H9 (cell line): ENCODE data around the gene DTHD1. TPM values are rescaled to one million over a fixed set of nuclear protein-coding genes. Genes with fewer than 3 reads are reported as not detected.

Experiments used
- DNase-seq: peaks from one replicate; pipeline ENCODE4 v3.0.0-alpha.2; 2017
- H2AFZ ChIP-seq: one replicate; pipeline ENCODE4 v1.6.1; 2013; ENCODE audit warnings: mild to moderate bottlenecking, low read length, control low read depth, moderate library complexity
- H2AK5ac ChIP-seq: 2 replicates; pipeline ENCODE4 v1.6.1; 2013; ENCODE audit warnings: low read length, control low read depth, mixed read lengths; ENCODE audit not compliant: insufficient read length
- H2BK120ac ChIP-seq: one replicate; pipeline ENCODE4 v1.6.1; 2013; ENCODE audit warnings: low read depth, mild to moderate bottlenecking, low read length, control low read depth, inconsistent platforms; ENCODE audit not compliant: poor library complexity, severe bottlenecking
- H2BK12ac ChIP-seq: 2 replicates; pipeline ENCODE4 v1.6.1; 2013; ENCODE audit warnings: low read length, control low read depth, mixed read lengths, low read depth; ENCODE audit not compliant: insufficient read length
- H2BK15ac ChIP-seq: 2 replicates; pipeline ENCODE4 v1.6.1; 2013; ENCODE audit warnings: low read depth, low read length, control low read depth
- H2BK20ac ChIP-seq: one replicate; pipeline ENCODE4 v1.6.1; 2013; ENCODE audit warnings: low read depth, mild to moderate bottlenecking, low read length, control low read depth, inconsistent platforms; ENCODE audit not compliant: poor library complexity, severe bottlenecking
- H2BK5ac ChIP-seq: 2 replicates; pipeline ENCODE4 v1.6.1; 2013; ENCODE audit warnings: low read length, control low read depth, mixed read lengths; ENCODE audit not compliant: insufficient read length
- H3K14ac ChIP-seq: 2 replicates; pipeline ENCODE4 v1.6.1; 2013; ENCODE audit warnings: low read length, control low read depth; ENCODE audit not compliant: insufficient read depth
- H3K18ac ChIP-seq: 2 replicates; pipeline ENCODE4 v1.6.1; 2013; ENCODE audit warnings: low read depth, mild to moderate bottlenecking, mixed read lengths, low read length, control low read depth; ENCODE audit not compliant: insufficient read length
- H3K23ac ChIP-seq: 2 replicates; pipeline ENCODE4 v1.6.1; 2013; ENCODE audit warnings: low read length, control low read depth, mixed read lengths, low read depth; ENCODE audit not compliant: insufficient read length
- H3K23me2 ChIP-seq: 2 replicates; pipeline ENCODE4 v1.6.1; 2013; ENCODE audit warnings: low read depth, mild to moderate bottlenecking, mixed read lengths, low read length, control low read depth; ENCODE audit not compliant: insufficient read length, poor library complexity, severe bottlenecking
- H3K27ac ChIP-seq: 2 replicates; pipeline ENCODE4 v1.5.1; 2013; ENCODE audit warnings: low read length, control low read depth, mixed read lengths, low read depth; ENCODE audit not compliant: insufficient read length
- H3K27me3 ChIP-seq: 2 replicates; pipeline ENCODE4 v1.6.1; 2013; ENCODE audit warnings: low read length, control low read depth, inconsistent platforms; ENCODE audit not compliant: insufficient read depth
- H3K4ac ChIP-seq: 2 replicates; pipeline ENCODE4 v1.6.1; 2013; ENCODE audit warnings: low read depth, mild to moderate bottlenecking, control low read depth, inconsistent platforms, low read length, moderate library complexity
- H3K4me1 ChIP-seq: 2 replicates; pipeline ENCODE4 v1.6.1; 2013; ENCODE audit warnings: low read length, control low read depth, inconsistent platforms; ENCODE audit not compliant: insufficient read depth
- H3K4me2 ChIP-seq: 2 replicates; pipeline ENCODE4 v1.6.1; 2013; ENCODE audit warnings: low read length, control low read depth, mixed read lengths; ENCODE audit not compliant: insufficient read length, insufficient read depth
- H3K56ac ChIP-seq: 2 replicates; pipeline ENCODE4 v1.6.1; 2013; ENCODE audit warnings: low read depth, mild to moderate bottlenecking, mixed read lengths, low read length, control low read depth; ENCODE audit not compliant: insufficient read length
- H3K79me1 ChIP-seq: 2 replicates; pipeline ENCODE4 v1.6.1; 2013; ENCODE audit warnings: low read depth, mild to moderate bottlenecking, moderate library complexity, low read length, control low read depth, inconsistent platforms; ENCODE audit not compliant: insufficient read depth, poor library complexity, severe bottlenecking
- H3K79me2 ChIP-seq: 2 replicates; pipeline ENCODE4 v1.6.1; 2013; ENCODE audit warnings: low read length, control low read depth, inconsistent platforms; ENCODE audit not compliant: insufficient read depth
- H3K9ac ChIP-seq: 2 replicates; pipeline ENCODE4 v1.6.1; 2013; ENCODE audit warnings: low read length, control low read depth, mixed read lengths; ENCODE audit not compliant: insufficient read length; ENCODE audit errors: extremely low read depth
- H3K9me3 ChIP-seq: one replicate; pipeline ENCODE4 v1.6.1; 2013; ENCODE audit warnings: low read depth, low read length, inconsistent platforms; ENCODE audit not compliant: control insufficient read depth
- H3T11ph ChIP-seq: one replicate; pipeline ENCODE4 v1.6.1; 2013; ENCODE audit warnings: mild to moderate bottlenecking, low read length, control low read depth, inconsistent platforms
- H4K20me1 ChIP-seq: one replicate; pipeline ENCODE4 v1.6.1; 2013; ENCODE audit not compliant: control insufficient read depth, insufficient read length, insufficient read depth
- H4K5ac ChIP-seq: 2 replicates; pipeline ENCODE4 v1.6.1; 2013; ENCODE audit warnings: low read depth, mild to moderate bottlenecking, mixed read lengths, low read length, control low read depth; ENCODE audit not compliant: insufficient read length
- H4K8ac ChIP-seq: replicated peaks from 2 replicates; pipeline ENCODE4 v1.6.1; 2013; ENCODE audit warnings: low read length, control low read depth, mixed read lengths, low read depth; ENCODE audit not compliant: insufficient read length
- H4K91ac ChIP-seq: 2 replicates; pipeline ENCODE4 v1.6.1; 2013; ENCODE audit warnings: low read depth, mild to moderate bottlenecking, moderate library complexity, mixed read lengths, low read length, control low read depth; ENCODE audit not compliant: insufficient read length
- H3K27ac Mint-ChIP-seq, 3 experiments: 2 replicates in 2 of 3; 3 replicates in 1 of 3; pipeline ENCODE4 v1.8.0; 2020 to 2021; ENCODE audit warnings: mixed read lengths in 3 of 3, mild to moderate bottlenecking in 1 of 3, moderate library complexity in 1 of 3
- H3K27me3 Mint-ChIP-seq: 2 replicates; pipeline ENCODE4 v1.8.0; 2021; ENCODE audit warnings: low read depth, mild to moderate bottlenecking, moderate library complexity, mixed read lengths
- H3K36me3 Mint-ChIP-seq, 3 experiments: 2 replicates in 2 of 3; 3 replicates in 1 of 3; pipeline ENCODE4 v1.8.0; 2020 to 2021; ENCODE audit warnings: low read depth in 3 of 3, mixed read lengths in 3 of 3; ENCODE audit not compliant: insufficient read depth in 1 of 3
- H3K4me1 Mint-ChIP-seq, 2 experiments: 2 replicates each; pipeline ENCODE4 v1.8.0; 2020; ENCODE audit warnings: mixed read lengths in 2 of 2
- H3K4me3 Mint-ChIP-seq, 2 experiments: 2 replicates in 1 of 2; 3 replicates in 1 of 2; pipeline ENCODE4 v1.8.0; 2020 to 2021; ENCODE audit warnings: mild to moderate bottlenecking in 2 of 2, mixed read lengths in 2 of 2, moderate library complexity in 1 of 2
- H3K9me3 Mint-ChIP-seq, 2 experiments: 2 replicates in 1 of 2; 3 replicates in 1 of 2; pipeline ENCODE4 v1.8.0; 2020; ENCODE audit warnings: mild to moderate bottlenecking in 2 of 2, mixed read lengths in 2 of 2, moderate library complexity in 1 of 2
- CTCF ChIP-seq: fragments of 200-600 bp; sonication (generic); conservative IDR thresholded peaks from 3 replicates; pipeline ENCODE4 v1.8.0; 2021; ENCODE audit warnings: antibody characterized with exemption, mild to moderate bottlenecking
- WGBS: extraction: QIAGEN DNeasy Blood & Tissue Kit; methylation state at CpG from one replicate; pipeline ENCODE4 v1.1.7; 2013; ENCODE audit warnings: missing lambda C conversion rate, low lambda C conversion rate, mixed read lengths; ENCODE audit not compliant: insufficient read length; ENCODE audit errors: extremely low coverage; 5-methylcytosine and 5-hydroxymethylcytosine counted together
- total RNA-seq: library from RNA; stranded (reverse); gene quantifications from 2 replicates; pipeline ENCODE4 v1.2.1, GENCODE V29; 2021

DTHD1 gene
- total RNA-seq, 1 experiment from 2014 or later = not detected

- no peak overlapping the region for H3K27ac ChIP-seq
- H4K5ac ChIP-seq = no peak overlapping the region
- H3T11ph ChIP-seq = no peak overlapping the region
- no peaks in the 10 kb centered on the region for H4K20me1 ChIP-seq
- H3K9me3 ChIP-seq = no peaks in the 10 kb centered on the region
- H3K14ac ChIP-seq = no peak overlapping the region
- H3K4me1 ChIP-seq = no peaks in the 10 kb centered on the region
- H3K79me1 ChIP-seq = no peaks in the 10 kb centered on the region
- no peak overlapping the region for H4K8ac ChIP-seq
- no CpG with 5 or more reads among the region's 7 CpGs for WGBS
- H3K9ac ChIP-seq = no peak overlapping the region
- H3K79me2 ChIP-seq = no peaks in the 10 kb centered on the region
- Mint-ChIP-seq H3K4me1 (peaks cover 2 to 5% of the 10 kb centered on the region in 2 experiments), H3K4me3 (no peak overlapping the region), H3K27ac (no peak overlapping the region; a peak in 1 of 7 replicates), H3K36me3 (no peaks in the 10 kb centered on the region), H3K9me3 (no peaks in the 10 kb centered on the region), H3K27me3 (no peaks in the 10 kb centered on the region; the same call in none of the 2 replicates)
- no peak overlapping the region for H4K91ac ChIP-seq
- no peak overlapping the region for H2BK120ac ChIP-seq
- DNase-seq = no peak
- no peak overlapping the region for H2AFZ ChIP-seq
- no peak overlapping the region for H3K4ac ChIP-seq
- no peak overlapping the region for H2BK15ac ChIP-seq
- no peak overlapping the region for H2BK12ac ChIP-seq
- no peak overlapping the region for H2BK20ac ChIP-seq
- H3K27me3 ChIP-seq = no peaks in the 10 kb centered on the region
- H2BK5ac ChIP-seq = no peak overlapping the region
- TF ChIP-seq CTCF = no peak
- H3K23ac ChIP-seq = no peak overlapping the region
- no peak overlapping the region for H2AK5ac ChIP-seq
- H3K18ac ChIP-seq = no peak overlapping the region
- H3K23me2 ChIP-seq = no peaks in the 10 kb centered on the region
- no peak overlapping the region for H3K56ac ChIP-seq
- H3K4me2 ChIP-seq = no peak overlapping the region
Observed at GRCh38 chr4:36292556-36293188, 11.3 kb downstream of the DTHD1 start.
